ENCODE data around the gene CDK14.

- no peak for TF ChIP-seq CTCF (IDR thresholded peaks at IDR 0.05; ENCODE audit: low read length)
- TF ChIP-seq EZH2phosphoT487 (IDR thresholded peaks at IDR 0.05; ENCODE audit: low read length) = no peak
- no peak for TF ChIP-seq EZH2 (optimal IDR thresholded peaks at IDR 0.05; ENCODE audit: low read depth, low read length)
Measured at GRCh38 chr7:90948085-90948484, 352.0 kb downstream of the CDK14 start.
